Measurements from ENCODE around the gene MGMT.

- TF ChIP-seq, protein P1, sequence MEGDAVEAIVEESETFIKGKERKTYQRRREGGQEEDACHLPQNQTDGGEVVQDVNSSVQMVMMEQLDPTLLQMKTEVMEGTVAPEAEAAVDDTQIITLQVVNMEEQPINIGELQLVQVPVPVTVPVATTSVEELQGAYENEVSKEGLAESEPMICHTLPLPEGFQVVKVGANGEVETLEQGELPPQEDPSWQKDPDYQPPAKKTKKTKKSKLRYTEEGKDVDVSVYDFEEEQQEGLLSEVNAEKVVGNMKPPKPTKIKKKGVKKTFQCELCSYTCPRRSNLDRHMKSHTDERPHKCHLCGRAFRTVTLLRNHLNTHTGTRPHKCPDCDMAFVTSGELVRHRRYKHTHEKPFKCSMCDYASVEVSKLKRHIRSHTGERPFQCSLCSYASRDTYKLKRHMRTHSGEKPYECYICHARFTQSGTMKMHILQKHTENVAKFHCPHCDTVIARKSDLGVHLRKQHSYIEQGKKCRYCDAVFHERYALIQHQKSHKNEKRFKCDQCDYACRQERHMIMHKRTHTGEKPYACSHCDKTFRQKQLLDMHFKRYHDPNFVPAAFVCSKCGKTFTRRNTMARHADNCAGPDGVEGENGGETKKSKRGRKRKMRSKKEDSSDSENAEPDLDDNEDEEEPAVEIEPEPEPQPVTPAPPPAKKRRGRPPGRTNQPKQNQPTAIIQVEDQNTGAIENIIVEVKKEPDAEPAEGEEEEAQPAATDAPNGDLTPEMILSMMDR (conservative IDR thresholded peaks at IDR 0.05; ENCODE audit: low read depth, low read length), result no peak
- TF ChIP-seq RCOR1 (IDR thresholded peaks at IDR 0.05; ENCODE audit: insufficient replicate concordance, low read length) (no peak), RAD21 (IDR thresholded peaks at IDR 0.05; ENCODE audit: low read length) (no peak), POLR2A (IDR thresholded peaks at IDR 0.05; ENCODE audit: low read depth, low read length) (no peak), MAFK (IDR thresholded peaks at IDR 0.05; ENCODE audit: low read depth, low read length) (no peak), SMC3 (IDR thresholded peaks at IDR 0.05; ENCODE audit: low read depth, low read length) (no peak)
These were observed 237.2 kb downstream of the MGMT start for GRCh38 chr10:129704225-129704624.

Measured in IMR-90 (cell line).